Measurements from ENCODE around the gene HLA-B.
"Not testable (repeated sequence)": the region's sequence is repeated elsewhere in the genome, so short reads cannot be mapped to it uniquely, and the experiment has no call there.

DNA sequence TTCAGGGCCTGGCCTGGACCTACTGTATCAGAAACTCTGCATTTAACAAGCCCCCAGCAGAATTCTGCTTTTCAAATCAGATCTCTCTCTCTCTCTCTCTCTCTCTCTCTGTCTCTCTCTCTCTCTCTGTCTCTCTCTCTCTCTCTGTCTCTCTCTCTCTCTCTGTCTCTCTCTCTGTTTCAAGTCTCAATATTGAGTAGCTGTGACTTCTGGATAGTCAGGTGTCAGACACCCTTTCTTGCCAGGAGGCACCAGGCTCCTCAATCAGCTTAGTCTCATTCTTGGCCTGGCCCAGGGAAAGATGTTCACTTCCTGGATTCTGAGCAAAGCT is 32.8 kb upstream of the HLA-B start:
- TF ChIP-seq, protein P1, sequence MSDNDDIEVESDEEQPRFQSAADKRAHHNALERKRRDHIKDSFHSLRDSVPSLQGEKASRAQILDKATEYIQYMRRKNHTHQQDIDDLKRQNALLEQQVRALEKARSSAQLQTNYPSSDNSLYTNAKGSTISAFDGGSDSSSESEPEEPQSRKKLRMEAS (CRISPR knock-in tag; IDR thresholded peaks at IDR 0.05) = not testable (repeated sequence)
- TF ChIP-seq ZNF263 (CRISPR knock-in tag; IDR thresholded peaks at IDR 0.05; ENCODE audit: low read depth); ZNF317 (CRISPR knock-in tag; IDR thresholded peaks at IDR 0.05; ENCODE audit: borderline replicate concordance, low read depth); TEAD1 (CRISPR knock-in tag; IDR thresholded peaks at IDR 0.05); ZSCAN18 (CRISPR knock-in tag; IDR thresholded peaks at IDR 0.05): not testable (repeated sequence)
- TF ChIP-seq, protein P2, sequence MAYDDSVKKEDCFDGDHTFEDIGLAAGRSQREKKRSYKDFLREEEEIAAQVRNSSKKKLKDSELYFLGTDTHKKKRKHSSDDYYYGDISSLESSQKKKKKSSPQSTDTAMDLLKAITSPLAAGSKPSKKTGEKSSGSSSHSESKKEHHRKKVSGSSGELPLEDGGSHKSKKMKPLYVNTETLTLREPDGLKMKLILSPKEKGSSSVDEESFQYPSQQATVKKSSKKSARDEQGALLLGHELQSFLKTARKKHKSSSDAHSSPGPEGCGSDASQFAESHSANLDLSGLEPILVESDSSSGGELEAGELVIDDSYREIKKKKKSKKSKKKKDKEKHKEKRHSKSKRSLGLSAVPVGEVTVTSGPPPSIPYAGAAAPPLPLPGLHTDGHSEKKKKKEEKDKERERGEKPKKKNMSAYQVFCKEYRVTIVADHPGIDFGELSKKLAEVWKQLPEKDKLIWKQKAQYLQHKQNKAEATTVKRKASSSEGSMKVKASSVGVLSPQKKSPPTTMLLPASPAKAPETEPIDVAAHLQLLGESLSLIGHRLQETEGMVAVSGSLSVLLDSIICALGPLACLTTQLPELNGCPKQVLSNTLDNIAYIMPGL (CRISPR knock-in tag; IDR thresholded peaks at IDR 0.05) = not testable (repeated sequence)
- TF ChIP-seq, protein P3, sequence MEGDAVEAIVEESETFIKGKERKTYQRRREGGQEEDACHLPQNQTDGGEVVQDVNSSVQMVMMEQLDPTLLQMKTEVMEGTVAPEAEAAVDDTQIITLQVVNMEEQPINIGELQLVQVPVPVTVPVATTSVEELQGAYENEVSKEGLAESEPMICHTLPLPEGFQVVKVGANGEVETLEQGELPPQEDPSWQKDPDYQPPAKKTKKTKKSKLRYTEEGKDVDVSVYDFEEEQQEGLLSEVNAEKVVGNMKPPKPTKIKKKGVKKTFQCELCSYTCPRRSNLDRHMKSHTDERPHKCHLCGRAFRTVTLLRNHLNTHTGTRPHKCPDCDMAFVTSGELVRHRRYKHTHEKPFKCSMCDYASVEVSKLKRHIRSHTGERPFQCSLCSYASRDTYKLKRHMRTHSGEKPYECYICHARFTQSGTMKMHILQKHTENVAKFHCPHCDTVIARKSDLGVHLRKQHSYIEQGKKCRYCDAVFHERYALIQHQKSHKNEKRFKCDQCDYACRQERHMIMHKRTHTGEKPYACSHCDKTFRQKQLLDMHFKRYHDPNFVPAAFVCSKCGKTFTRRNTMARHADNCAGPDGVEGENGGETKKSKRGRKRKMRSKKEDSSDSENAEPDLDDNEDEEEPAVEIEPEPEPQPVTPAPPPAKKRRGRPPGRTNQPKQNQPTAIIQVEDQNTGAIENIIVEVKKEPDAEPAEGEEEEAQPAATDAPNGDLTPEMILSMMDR (IDR thresholded peaks at IDR 0.05) = not testable (repeated sequence)
- TF ChIP-seq, protein P4, sequence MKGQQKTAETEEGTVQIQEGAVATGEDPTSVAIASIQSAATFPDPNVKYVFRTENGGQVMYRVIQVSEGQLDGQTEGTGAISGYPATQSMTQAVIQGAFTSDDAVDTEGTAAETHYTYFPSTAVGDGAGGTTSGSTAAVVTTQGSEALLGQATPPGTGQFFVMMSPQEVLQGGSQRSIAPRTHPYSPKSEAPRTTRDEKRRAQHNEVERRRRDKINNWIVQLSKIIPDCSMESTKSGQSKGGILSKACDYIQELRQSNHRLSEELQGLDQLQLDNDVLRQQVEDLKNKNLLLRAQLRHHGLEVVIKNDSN (CRISPR knock-in tag; IDR thresholded peaks at IDR 0.05) = not testable (repeated sequence)
- TF ChIP-seq, protein P5, sequence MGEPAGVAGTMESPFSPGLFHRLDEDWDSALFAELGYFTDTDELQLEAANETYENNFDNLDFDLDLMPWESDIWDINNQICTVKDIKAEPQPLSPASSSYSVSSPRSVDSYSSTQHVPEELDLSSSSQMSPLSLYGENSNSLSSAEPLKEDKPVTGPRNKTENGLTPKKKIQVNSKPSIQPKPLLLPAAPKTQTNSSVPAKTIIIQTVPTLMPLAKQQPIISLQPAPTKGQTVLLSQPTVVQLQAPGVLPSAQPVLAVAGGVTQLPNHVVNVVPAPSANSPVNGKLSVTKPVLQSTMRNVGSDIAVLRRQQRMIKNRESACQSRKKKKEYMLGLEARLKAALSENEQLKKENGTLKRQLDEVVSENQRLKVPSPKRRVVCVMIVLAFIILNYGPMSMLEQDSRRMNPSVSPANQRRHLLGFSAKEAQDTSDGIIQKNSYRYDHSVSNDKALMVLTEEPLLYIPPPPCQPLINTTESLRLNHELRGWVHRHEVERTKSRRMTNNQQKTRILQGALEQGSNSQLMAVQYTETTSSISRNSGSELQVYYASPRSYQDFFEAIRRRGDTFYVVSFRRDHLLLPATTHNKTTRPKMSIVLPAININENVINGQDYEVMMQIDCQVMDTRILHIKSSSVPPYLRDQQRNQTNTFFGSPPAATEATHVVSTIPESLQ (CRISPR knock-in tag; IDR thresholded peaks at IDR 0.05) = not testable (repeated sequence)
